GM12865 (cell line): ENCODE data around the gene KRT6B.
"Not testable (repeated sequence)": the region's sequence is repeated elsewhere in the genome, so short reads cannot be mapped to it uniquely, and the experiment has no call there.

Experiments
- DNase-seq: peaks from one replicate; pipeline ENCODE4 v3.0.0; 2010; ENCODE audit warnings: low read depth
- H3K4me3 ChIP-seq: 2 replicates; pipeline ENCODE4 v1.5.1; 2011; ENCODE audit warnings: mild to moderate bottlenecking, low read depth, low read length, control low read depth
- CTCF ChIP-seq: IDR thresholded peaks from 2 replicates; pipeline ENCODE4 v1.5.1; 2011; ENCODE audit warnings: low read length, control low read depth, low read depth, inconsistent platforms; ENCODE audit not compliant: insufficient read depth; ENCODE audit errors: missing control alignments

Gene KRT6B

GRCh38 chr12:52496054-52496453 lies 44.1 kb upstream of the KRT6B start:
- no peak for TF ChIP-seq CTCF
- no peak overlapping the region for H3K4me3 ChIP-seq
- DNase-seq: no peak

- DNase-seq: no peak
- H3K4me3 ChIP-seq: no peak overlapping the region
- TF ChIP-seq CTCF: no peak
These were observed 43.4 kb upstream of the KRT6B start for GRCh38 chr12:52495389-52495788.

GRCh38 chr12:52494518-52494917 lies 42.6 kb upstream of the KRT6B start:
- no peak for DNase-seq
- no peak overlapping the region for H3K4me3 ChIP-seq
- no peak for TF ChIP-seq CTCF

GRCh38 chr12:52494100-52494499 lies 42.2 kb upstream of the KRT6B start:
- DNase-seq: no peak
- no peak overlapping the region for H3K4me3 ChIP-seq
- TF ChIP-seq CTCF: no peak

- H3K4me3 ChIP-seq: no peak within 1 kb of the TSS
- no peak for DNase-seq
- no peak for TF ChIP-seq CTCF
These were observed 41.2 kb upstream of the KRT6B start, which contains the start of gene KRT6A for GRCh38 chr12:52493172-52493571. Gene KRT6A, minus strand, starts transcription at chr12:52493257. Its CDS starts 69 bp downstream, at chr12:52493188.

- H3K4me3 ChIP-seq, DNase-seq: not testable (repeated sequence)
These were observed 40.5 kb upstream of the KRT6B start for GRCh38 chr12:52492405-52492804.

- not testable (repeated sequence) for DNase-seq, H3K4me3 ChIP-seq
These were observed 39.5 kb upstream of the KRT6B start for GRCh38 chr12:52491495-52491894.

- TF ChIP-seq CTCF: no peak
- no peak overlapping the region for H3K4me3 ChIP-seq
- DNase-seq: no peak
These were observed 36.8 kb upstream of the KRT6B start for GRCh38 chr12:52488736-52489135.

GRCh38 chr12:52487744-52488443 lies 35.9 kb upstream of the KRT6B start:
- H3K4me3 ChIP-seq, DNase-seq: not testable (repeated sequence)
